MM.1S (cell line): ENCODE data around the gene SEMA4A.

Experiments used
- CTCF ChIP-seq: fragments of 300-600 bp; sonication (generic); IDR thresholded peaks from 2 replicates; pipeline ENCODE4 v1.5.1; 2016; ENCODE audit warnings: antibody characterized with exemption, low read length, mixed read lengths
- EZH2 ChIP-seq: fragments of 300-600 bp; sonication (generic); optimal IDR thresholded peaks from 2 replicates; pipeline ENCODE3; 2017; ENCODE audit warnings: low read depth, mild to moderate bottlenecking, antibody characterized with exemption, low read length, mixed read lengths
- EZH2phosphoT487 ChIP-seq: fragments of 300-600 bp; sonication (generic); IDR thresholded peaks from 2 replicates; pipeline ENCODE4 v1.6.1; 2018; ENCODE audit warnings: antibody characterized with exemption, low read length

- TF ChIP-seq EZH2phosphoT487, result no peak
- TF ChIP-seq CTCF, result no peak
- no peak for TF ChIP-seq EZH2
Observed at GRCh38 chr1:156108664-156109241, 44.6 kb upstream of the SEMA4A start.
